ENCODE data around the gene SHC3. TPM values are rescaled to one million over a fixed set of nuclear protein-coding genes. Genes with fewer than 3 reads are reported as not detected.

Gene SHC3
- total and polyA plus RNA-seq, 2 experiments from 2014 or later, result 1.3 to 2.9 TPM

DNA sequence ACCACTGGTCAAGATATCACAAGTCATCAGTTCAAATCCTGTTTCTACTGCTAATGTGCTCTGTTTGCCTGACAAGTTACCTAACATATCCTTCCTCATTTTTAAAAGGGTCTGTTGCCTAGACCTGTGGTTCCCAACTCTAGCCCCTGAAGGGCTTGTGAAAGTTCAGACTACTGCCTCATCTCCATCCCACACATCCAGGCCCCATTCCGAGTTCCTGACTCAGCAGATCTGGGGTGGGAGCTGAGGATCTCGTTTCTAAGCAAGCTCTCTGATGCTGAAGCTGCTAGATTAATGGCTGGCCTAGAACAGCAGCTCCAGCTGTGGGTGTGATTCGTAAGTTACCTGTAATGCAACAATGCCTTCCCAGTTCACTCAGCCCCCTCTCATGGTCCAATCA, 154.9 kb downstream of the SHC3 start (continued):
- TF ChIP-seq POLR2AphosphoS5 (IDR thresholded peaks at IDR 0.05; ENCODE audit: low read depth), result no peak
- no peak for TF ChIP-seq ZNF114 (CRISPR knock-in tag; IDR thresholded peaks at IDR 0.05)
- TF ChIP-seq, protein P1, sequence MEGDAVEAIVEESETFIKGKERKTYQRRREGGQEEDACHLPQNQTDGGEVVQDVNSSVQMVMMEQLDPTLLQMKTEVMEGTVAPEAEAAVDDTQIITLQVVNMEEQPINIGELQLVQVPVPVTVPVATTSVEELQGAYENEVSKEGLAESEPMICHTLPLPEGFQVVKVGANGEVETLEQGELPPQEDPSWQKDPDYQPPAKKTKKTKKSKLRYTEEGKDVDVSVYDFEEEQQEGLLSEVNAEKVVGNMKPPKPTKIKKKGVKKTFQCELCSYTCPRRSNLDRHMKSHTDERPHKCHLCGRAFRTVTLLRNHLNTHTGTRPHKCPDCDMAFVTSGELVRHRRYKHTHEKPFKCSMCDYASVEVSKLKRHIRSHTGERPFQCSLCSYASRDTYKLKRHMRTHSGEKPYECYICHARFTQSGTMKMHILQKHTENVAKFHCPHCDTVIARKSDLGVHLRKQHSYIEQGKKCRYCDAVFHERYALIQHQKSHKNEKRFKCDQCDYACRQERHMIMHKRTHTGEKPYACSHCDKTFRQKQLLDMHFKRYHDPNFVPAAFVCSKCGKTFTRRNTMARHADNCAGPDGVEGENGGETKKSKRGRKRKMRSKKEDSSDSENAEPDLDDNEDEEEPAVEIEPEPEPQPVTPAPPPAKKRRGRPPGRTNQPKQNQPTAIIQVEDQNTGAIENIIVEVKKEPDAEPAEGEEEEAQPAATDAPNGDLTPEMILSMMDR (conservative IDR thresholded peaks at IDR 0.05; ENCODE audit: low read depth in 2 of 2), result no peak
- TF ChIP-seq STAT1 (IDR thresholded peaks at IDR 0.05; ENCODE audit: unreplicated experiment), result no peak
- TF ChIP-seq, protein P2, sequence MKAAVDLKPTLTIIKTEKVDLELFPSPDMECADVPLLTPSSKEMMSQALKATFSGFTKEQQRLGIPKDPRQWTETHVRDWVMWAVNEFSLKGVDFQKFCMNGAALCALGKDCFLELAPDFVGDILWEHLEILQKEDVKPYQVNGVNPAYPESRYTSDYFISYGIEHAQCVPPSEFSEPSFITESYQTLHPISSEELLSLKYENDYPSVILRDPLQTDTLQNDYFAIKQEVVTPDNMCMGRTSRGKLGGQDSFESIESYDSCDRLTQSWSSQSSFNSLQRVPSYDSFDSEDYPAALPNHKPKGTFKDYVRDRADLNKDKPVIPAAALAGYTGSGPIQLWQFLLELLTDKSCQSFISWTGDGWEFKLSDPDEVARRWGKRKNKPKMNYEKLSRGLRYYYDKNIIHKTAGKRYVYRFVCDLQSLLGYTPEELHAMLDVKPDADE (IDR thresholded peaks at IDR 0.05), result no peak
- no peak for TF ChIP-seq NANOG (IDR thresholded peaks at IDR 0.05; ENCODE audit: borderline replicate concordance)

- Histone ChIP-seq H2AFZ (no peak overlapping the region), H3K4me2 (no peak overlapping the region), H4K20me1 (replicated peaks; ENCODE audit: insufficient read depth) (no peaks in the 10 kb centered on the region), H3K79me2 (replicated peaks; ENCODE audit: insufficient read depth) (no peaks in the 10 kb centered on the region), H3K9me2 (ENCODE audit: insufficient read depth) (peaks cover 5% of the 10 kb centered on the region; the same call in 1 of the 2 replicates), H3F3A (replicated peaks; ENCODE audit: low read depth) (no peaks in the 10 kb centered on the region), H3K4me3 (no peak overlapping the region), H3K4me1 (ENCODE audit: insufficient read depth) (0 out of 2 replicates have a peak, but pooled peaks cover 6% of the 10 kb centered on the region), H3K27ac (ENCODE audit: low read depth) (no peak overlapping the region), H3K27me3 (ENCODE audit: insufficient read depth) (no peaks in the 10 kb centered on the region), H3K36me3 (ENCODE audit: insufficient read depth) (no peaks in the 10 kb centered on the region)
- Mint-ChIP-seq H3K9me3 (peaks cover 8% of the 10 kb centered on the region), H3K36me3 (ENCODE audit: low read depth) (peaks cover 12% of the 10 kb centered on the region), H3K4me1 (peaks cover 17% of the 10 kb centered on the region), H3K27me3 (ENCODE audit: insufficient read depth, low read depth, poor library complexity) (peaks cover 9% of the 10 kb centered on the region), H3K4me3 (no peak overlapping the region), H3K27ac (no peak overlapping the region)
- DNase-seq (ENCODE audit: low spot score) (no peak), ATAC-seq (no peak)
- TF ChIP-seq, protein P2 (IDR thresholded peaks at IDR 0.05), result no peak
- TF ChIP-seq CREB1 (CRISPR knock-in tag; IDR thresholded peaks at IDR 0.05; ENCODE audit: low read depth) (no peak), EZH2phosphoT487 (IDR thresholded peaks at IDR 0.05; ENCODE audit: unreplicated experiment) (no peak), NANOG (IDR thresholded peaks at IDR 0.05; ENCODE audit: borderline replicate concordance) (no peak), ZNF331 (CRISPR knock-in tag; IDR thresholded peaks at IDR 0.05; ENCODE audit: low read depth) (no peak), JUNB (IDR thresholded peaks at IDR 0.05; ENCODE audit: unreplicated experiment) (no peak)
- TF ChIP-seq, protein P3, sequence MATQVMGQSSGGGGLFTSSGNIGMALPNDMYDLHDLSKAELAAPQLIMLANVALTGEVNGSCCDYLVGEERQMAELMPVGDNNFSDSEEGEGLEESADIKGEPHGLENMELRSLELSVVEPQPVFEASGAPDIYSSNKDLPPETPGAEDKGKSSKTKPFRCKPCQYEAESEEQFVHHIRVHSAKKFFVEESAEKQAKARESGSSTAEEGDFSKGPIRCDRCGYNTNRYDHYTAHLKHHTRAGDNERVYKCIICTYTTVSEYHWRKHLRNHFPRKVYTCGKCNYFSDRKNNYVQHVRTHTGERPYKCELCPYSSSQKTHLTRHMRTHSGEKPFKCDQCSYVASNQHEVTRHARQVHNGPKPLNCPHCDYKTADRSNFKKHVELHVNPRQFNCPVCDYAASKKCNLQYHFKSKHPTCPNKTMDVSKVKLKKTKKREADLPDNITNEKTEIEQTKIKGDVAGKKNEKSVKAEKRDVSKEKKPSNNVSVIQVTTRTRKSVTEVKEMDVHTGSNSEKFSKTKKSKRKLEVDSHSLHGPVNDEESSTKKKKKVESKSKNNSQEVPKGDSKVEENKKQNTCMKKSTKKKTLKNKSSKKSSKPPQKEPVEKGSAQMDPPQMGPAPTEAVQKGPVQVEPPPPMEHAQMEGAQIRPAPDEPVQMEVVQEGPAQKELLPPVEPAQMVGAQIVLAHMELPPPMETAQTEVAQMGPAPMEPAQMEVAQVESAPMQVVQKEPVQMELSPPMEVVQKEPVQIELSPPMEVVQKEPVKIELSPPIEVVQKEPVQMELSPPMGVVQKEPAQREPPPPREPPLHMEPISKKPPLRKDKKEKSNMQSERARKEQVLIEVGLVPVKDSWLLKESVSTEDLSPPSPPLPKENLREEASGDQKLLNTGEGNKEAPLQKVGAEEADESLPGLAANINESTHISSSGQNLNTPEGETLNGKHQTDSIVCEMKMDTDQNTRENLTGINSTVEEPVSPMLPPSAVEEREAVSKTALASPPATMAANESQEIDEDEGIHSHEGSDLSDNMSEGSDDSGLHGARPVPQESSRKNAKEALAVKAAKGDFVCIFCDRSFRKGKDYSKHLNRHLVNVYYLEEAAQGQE (IDR thresholded peaks at IDR 0.05; ENCODE audit: unreplicated experiment), result no peak
These were observed 155.7 kb downstream of the SHC3 start for GRCh38 chr9:89022902-89023301.

All from GM23338 (cell line).